ENCODE data around the gene RIMS3.

RIMS3 gene

GRCh38 chr1:40664167-40664537, 1.3 kb downstream of the RIMS3 start:
- no peak for DNase-seq (ENCODE audit: low read depth)
- no peak overlapping the region for H3K4me3 ChIP-seq (ENCODE audit: low read depth, low read length)
- TF ChIP-seq CTCF (IDR thresholded peaks at IDR 0.05; ENCODE audit: low read depth, low read length, missing control alignments) = no peak
- in situ Hi-C loops (cut with HindIII; ENCODE audit: low sequenced_read_pairs) = no loop called here

- in situ Hi-C loops (cut with HindIII; ENCODE audit: low sequenced_read_pairs) = no loop called here
- no peak for DNase-seq (ENCODE audit: low read depth)
- no peak for TF ChIP-seq CTCF (IDR thresholded peaks at IDR 0.05; ENCODE audit: low read depth, low read length, missing control alignments)
- no peak overlapping the region for H3K4me3 ChIP-seq (ENCODE audit: low read depth, low read length)
Measured at GRCh38 chr1:40663324-40664166, 1.9 kb downstream of the RIMS3 start.

- DNase-seq (ENCODE audit: low read depth) = no peak
- TF ChIP-seq CTCF (IDR thresholded peaks at IDR 0.05; ENCODE audit: low read depth, low read length, missing control alignments) = no peak
- in situ Hi-C loops (cut with HindIII; ENCODE audit: low sequenced_read_pairs) = no loop called here
- H3K4me3 ChIP-seq (ENCODE audit: low read depth, low read length) = no peak overlapping the region
Measured at GRCh38 chr1:40662864-40663263, 2.6 kb downstream of the RIMS3 start.

GRCh38 chr1:40662151-40662550, 3.3 kb downstream of the RIMS3 start:
- DNase-seq (ENCODE audit: low read depth) = no peak

GRCh38 chr1:40661678-40662077, 3.8 kb downstream of the RIMS3 start:
- no peak for TF ChIP-seq CTCF (IDR thresholded peaks at IDR 0.05; ENCODE audit: low read depth, low read length, missing control alignments)
- no peak for DNase-seq (ENCODE audit: low read depth)
- H3K4me3 ChIP-seq (ENCODE audit: low read depth, low read length) = no peak overlapping the region
- in situ Hi-C loops (cut with HindIII; ENCODE audit: low sequenced_read_pairs) = no loop called here

More at GRCh38 chr1:40662151-40662550, 3.3 kb downstream of the RIMS3 start:
- in situ Hi-C loops (cut with HindIII; ENCODE audit: low sequenced_read_pairs) = no loop called here
- no peak for TF ChIP-seq CTCF (IDR thresholded peaks at IDR 0.05; ENCODE audit: low read depth, low read length, missing control alignments)
- H3K4me3 ChIP-seq (ENCODE audit: low read depth, low read length) = no peak overlapping the region

GRCh38 chr1:40659649-40659947, 5.9 kb downstream of the RIMS3 start:
- TF ChIP-seq CTCF (IDR thresholded peaks at IDR 0.05; ENCODE audit: low read depth, low read length, missing control alignments) = no peak
- in situ Hi-C loops (cut with HindIII; ENCODE audit: low sequenced_read_pairs) = no loop called here
- DNase-seq (ENCODE audit: low read depth) = no peak
- H3K4me3 ChIP-seq (ENCODE audit: low read depth, low read length) = no peak overlapping the region
